Suprapubic skin (tissue), 4 donors: ENCODE data around the gene UMAD1. TPM values are rescaled to one million over a fixed set of nuclear protein-coding genes. Genes with fewer than 3 reads are reported as not detected.

Source experiments
- DNase-seq, 2 donors: peaks; one replicate each; pipeline ENCODE4 v3.0.0-alpha.2; 2019; ENCODE audit warnings: low spot score in 2 of 2
- H3K27ac ChIP-seq: fragments of 200-600 bp; sonication (generic); one replicate; pipeline ENCODE4 v1.5.1; 2019
- H3K27me3 ChIP-seq: fragments of 200-600 bp; sonication (generic); one replicate; pipeline ENCODE4 v1.5.1; 2019
- H3K36me3 ChIP-seq: fragments of 200-600 bp; sonication (generic); one replicate; pipeline ENCODE4 v1.5.1; 2019
- H3K4me1 ChIP-seq: fragments of 200-600 bp; sonication (generic); one replicate; pipeline ENCODE4 v1.5.1; 2019
- H3K4me3 ChIP-seq: fragments of 200-600 bp; sonication (generic); one replicate; pipeline ENCODE4 v1.5.1; 2019; ENCODE audit warnings: mild to moderate bottlenecking
- H3K9me3 ChIP-seq: fragments of 200-600 bp; sonication (generic); one replicate; pipeline ENCODE4 v1.5.1; 2019
- EP300 ChIP-seq: sonication (generic); formaldehyde crosslinking; IDR thresholded peaks from one replicate; pipeline ENCODE4 v1.6.1; 2017; ENCODE audit warnings: antibody characterized with exemption
- POLR2A ChIP-seq, 2 donors: fragments of 450-650 bp; IDR thresholded peaks; one replicate each; pipeline ENCODE4 v1.6.1; 2017; ENCODE audit warnings: antibody characterized with exemption in 2 of 2, mild to moderate bottlenecking in 2 of 2, moderate library complexity in 2 of 2
- POLR2AphosphoS5 ChIP-seq, 3 donors: sonication (generic); formaldehyde crosslinking; IDR thresholded peaks; one replicate each; pipeline ENCODE4 v1.6.1; 2017; ENCODE audit warnings: antibody characterized with exemption in 3 of 3
- WGBS: methylation state at CpG from one replicate; pipeline ENCODE4 v1.1.5; 2018; 5-methylcytosine and 5-hydroxymethylcytosine counted together
- total RNA-seq, 4 donors: library from RNA; depleted of rRNA; stranded (reverse); fragments of >200 nt; gene quantifications; one replicate each; pipeline ENCODE4 v1.1.0, GENCODE V29; 2016
- TF ChIP-seq, protein P1 (sequence below), 2 donors: fragments of 200-600 bp in 1 of 2; fragments of 450-650 bp in 1 of 2; sonication (generic) in 1 of 2; IDR thresholded peaks; one replicate each; pipeline ENCODE4 v1.5.1; 2016 to 2019; ENCODE audit warnings: antibody characterized with exemption in 2 of 2, mild to moderate bottlenecking in 1 of 2, moderate library complexity in 1 of 2

Gene UMAD1
- total RNA-seq, 4 donors from 2014 or later, result 9.3 to 28.9 (median 17.7) TPM

DNA sequence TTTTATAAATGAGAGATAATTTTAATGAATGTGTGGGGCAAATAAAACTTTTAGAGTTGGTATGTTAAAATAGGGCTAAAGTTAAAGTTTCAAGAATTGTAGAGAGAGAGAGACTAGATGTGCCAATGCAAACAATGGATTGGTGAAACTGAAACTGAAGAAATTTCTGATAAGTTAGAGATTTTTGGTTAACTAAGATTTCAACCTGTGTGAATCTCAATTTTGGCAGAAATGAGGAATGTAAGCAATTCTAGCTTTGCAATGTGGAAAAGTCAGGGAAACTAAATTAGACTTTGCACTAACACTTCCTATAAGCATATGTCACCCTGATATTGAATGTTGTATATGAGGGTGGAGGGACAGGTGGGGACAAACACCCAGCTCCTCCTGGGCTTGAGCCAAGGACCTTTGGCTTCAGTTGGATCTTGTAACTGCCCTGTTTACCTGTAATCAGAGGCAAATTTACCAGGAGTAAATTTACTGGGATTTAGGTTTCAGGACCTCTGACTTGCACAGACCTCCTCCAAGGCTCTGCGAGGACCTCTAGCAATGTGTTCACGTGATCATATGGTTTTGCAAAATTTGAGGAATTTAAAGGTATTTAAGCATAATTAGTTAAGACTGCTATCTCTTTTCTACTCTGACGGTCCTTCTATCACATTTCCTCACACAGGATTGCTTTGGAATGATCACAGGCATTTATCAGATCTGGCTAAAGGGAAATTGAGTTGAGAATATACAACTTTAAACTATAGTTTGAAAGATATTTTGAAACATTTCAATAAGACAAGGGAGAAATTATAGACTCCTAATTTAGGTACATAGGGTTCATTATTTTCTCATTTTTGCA, 110.9 kb downstream of the UMAD1 start:
- Histone ChIP-seq H3K4me1 (no peaks in the 10 kb centered on the region), H3K9me3 (no peaks in the 10 kb centered on the region), H3K36me3 (no peaks in the 10 kb centered on the region), H3K27me3 (no peaks in the 10 kb centered on the region), H3K4me3 (no peak overlapping the region), H3K27ac (no peak overlapping the region)
- TF ChIP-seq POLR2A (IDR thresholded peaks at IDR 0.05) (no peak), POLR2AphosphoS5 (IDR thresholded peaks at IDR 0.05) (no peak), EP300 (no peak)
- TF ChIP-seq, protein P1, sequence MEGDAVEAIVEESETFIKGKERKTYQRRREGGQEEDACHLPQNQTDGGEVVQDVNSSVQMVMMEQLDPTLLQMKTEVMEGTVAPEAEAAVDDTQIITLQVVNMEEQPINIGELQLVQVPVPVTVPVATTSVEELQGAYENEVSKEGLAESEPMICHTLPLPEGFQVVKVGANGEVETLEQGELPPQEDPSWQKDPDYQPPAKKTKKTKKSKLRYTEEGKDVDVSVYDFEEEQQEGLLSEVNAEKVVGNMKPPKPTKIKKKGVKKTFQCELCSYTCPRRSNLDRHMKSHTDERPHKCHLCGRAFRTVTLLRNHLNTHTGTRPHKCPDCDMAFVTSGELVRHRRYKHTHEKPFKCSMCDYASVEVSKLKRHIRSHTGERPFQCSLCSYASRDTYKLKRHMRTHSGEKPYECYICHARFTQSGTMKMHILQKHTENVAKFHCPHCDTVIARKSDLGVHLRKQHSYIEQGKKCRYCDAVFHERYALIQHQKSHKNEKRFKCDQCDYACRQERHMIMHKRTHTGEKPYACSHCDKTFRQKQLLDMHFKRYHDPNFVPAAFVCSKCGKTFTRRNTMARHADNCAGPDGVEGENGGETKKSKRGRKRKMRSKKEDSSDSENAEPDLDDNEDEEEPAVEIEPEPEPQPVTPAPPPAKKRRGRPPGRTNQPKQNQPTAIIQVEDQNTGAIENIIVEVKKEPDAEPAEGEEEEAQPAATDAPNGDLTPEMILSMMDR (IDR thresholded peaks at IDR 0.05), result no peak
- DNase-seq, result no peak
- 85% methylated on average over 3 of the region's 3 CpGs for WGBS

DNA sequence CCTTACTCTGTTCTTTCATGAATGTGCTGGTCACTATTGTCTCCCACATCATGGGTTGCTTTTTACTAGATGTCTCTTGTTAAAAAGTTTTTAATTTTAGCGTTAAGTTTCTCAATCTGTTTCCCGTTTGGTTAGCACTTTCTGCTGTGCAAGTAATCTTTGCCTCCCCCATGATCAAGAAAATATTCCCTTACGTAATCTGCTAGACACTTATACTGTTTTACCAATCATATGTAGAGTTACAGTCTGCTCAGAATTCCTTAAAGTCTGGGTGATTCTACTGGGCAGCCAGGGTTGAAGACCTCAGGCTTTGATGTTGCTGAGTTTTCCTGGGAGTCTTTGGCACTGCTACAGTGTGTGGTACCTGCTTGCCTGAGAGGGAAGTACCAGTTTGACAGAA, 116.0 kb downstream of the UMAD1 start:
- Histone ChIP-seq H3K27ac (no peak overlapping the region), H3K27me3 (no peaks in the 10 kb centered on the region), H3K9me3 (no peaks in the 10 kb centered on the region), H3K4me3 (no peak overlapping the region), H3K4me1 (peaks cover 6% of the 10 kb centered on the region), H3K36me3 (no peaks in the 10 kb centered on the region)
- no peak for DNase-seq
- TF ChIP-seq, protein P1 (IDR thresholded peaks at IDR 0.05), result no peak
- TF ChIP-seq POLR2AphosphoS5 (IDR thresholded peaks at IDR 0.05) (no peak), EP300 (no peak), POLR2A (IDR thresholded peaks at IDR 0.05) (no peak)
- 82% methylated on average over 3 of the region's 3 CpGs for WGBS

DNA sequence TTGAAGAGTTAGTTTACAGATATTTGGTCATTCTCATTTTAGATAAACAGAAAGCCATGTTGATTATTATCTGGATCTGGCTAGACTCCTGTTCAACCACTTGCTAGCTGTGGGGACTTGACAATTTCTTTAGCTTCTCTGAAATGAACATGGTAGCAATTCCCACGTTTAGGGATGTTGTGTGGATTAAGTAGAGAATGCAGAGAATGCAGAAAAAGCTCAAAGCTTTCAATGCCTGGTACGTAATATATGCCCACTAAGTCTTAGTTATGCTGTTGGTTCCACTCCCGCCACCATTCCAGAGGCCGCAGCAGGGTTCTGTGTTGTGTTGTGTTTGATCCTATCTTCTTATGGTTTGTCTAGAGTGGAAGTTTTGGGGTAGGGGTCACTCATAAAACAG, 117.0 kb downstream of the UMAD1 start:
- peaks cover 13% of the 10 kb centered on the region for H3K4me1 ChIP-seq
- DNase-seq, result no peak
- H3K27ac ChIP-seq, result no peak overlapping the region
- 79% methylated on average over 4 of the region's 4 CpGs for WGBS
- TF ChIP-seq EP300 (no peak), POLR2AphosphoS5 (IDR thresholded peaks at IDR 0.05) (no peak), POLR2A (IDR thresholded peaks at IDR 0.05) (no peak)
- TF ChIP-seq, protein P1 (IDR thresholded peaks at IDR 0.05), result no peak
- no peaks in the 10 kb centered on the region for H3K9me3 ChIP-seq
- H3K36me3 ChIP-seq, result no peaks in the 10 kb centered on the region
- H3K4me3 ChIP-seq, result no peak overlapping the region
- no peaks in the 10 kb centered on the region for H3K27me3 ChIP-seq

DNA sequence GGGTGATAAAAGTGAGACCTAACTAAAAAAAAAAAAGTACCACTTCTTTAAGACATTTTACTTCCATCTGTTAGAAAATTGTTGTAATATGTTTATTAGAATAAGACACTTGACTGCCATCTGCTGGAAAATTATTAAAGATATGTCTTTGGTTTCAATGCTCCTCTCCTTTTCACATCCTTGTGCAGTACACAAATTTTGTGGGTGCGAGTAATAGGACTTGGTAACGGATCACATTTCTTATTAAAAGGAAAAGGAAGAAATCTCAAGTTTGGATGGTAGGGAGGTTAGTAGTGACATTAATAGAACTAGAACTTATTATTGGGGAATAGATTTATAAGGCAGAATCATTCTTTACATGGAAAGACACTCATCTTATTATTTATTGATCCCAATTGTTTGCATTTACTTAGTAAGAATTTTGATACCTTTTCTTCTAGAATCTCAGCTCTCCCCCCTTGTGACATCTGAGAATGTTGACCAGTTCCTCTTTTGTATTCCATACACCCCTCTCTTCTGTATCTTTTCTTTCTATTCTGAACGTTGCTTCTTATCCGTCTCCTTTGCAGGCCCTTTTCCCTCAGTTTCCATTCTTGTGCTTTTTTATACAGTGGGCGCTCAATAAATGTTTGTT, 120.9 kb downstream of the UMAD1 start:
- Histone ChIP-seq H3K4me3 (peak overlapping the region; percentile 50), H3K9me3 (no peaks in the 10 kb centered on the region), H3K27me3 (no peaks in the 10 kb centered on the region), H3K4me1 (peaks cover 28% of the 10 kb centered on the region), H3K36me3 (no peaks in the 10 kb centered on the region), H3K27ac (peak overlapping the region; percentile 86)
- no peak for DNase-seq
- no peak for TF ChIP-seq POLR2AphosphoS5 (IDR thresholded peaks at IDR 0.05)
- TF ChIP-seq, protein P1 (IDR thresholded peaks at IDR 0.05), result peak in 1 of 2 donors; percentile 29
- WGBS, result 24% methylated on average over 5 of the region's 5 CpGs
